ENCODE measurements around the gene GNB1L. TPM values are rescaled to one million over a fixed set of nuclear protein-coding genes. Genes with fewer than 3 reads are reported as not detected.

The GNB1L gene
- total and polyA plus RNA-seq, 2 of the 13 experiments (the other 11 are each of a cell fraction or from before 2014, with no cell fraction given): 2.5 to 7.4 TPM

GRCh38 chr22:19892257-19892879 lies 37.7 kb upstream of the GNB1L start (continued):
- TF ChIP-seq PPARG (CRISPR knock-in tag; conservative IDR thresholded peaks at IDR 0.05) (peak; percentile 75), TRIM22 (IDR thresholded peaks at IDR 0.05) (no peak), TSC22D2 (CRISPR knock-in tag; IDR thresholded peaks at IDR 0.05; ENCODE audit: borderline replicate concordance) (peak; percentile 96), ZNF782 (CRISPR knock-in tag; IDR thresholded peaks at IDR 0.05; ENCODE audit: borderline replicate concordance) (no peak; the same call in 1 of the 2 replicates), SMARCE1 (IDR thresholded peaks at IDR 0.05; ENCODE audit: borderline replicate concordance) (no peak), PRMT3 (CRISPR knock-in tag; IDR thresholded peaks at IDR 0.05; ENCODE audit: borderline replicate concordance, low read depth) (peak; percentile 95), SALL1 (CRISPR knock-in tag; IDR thresholded peaks at IDR 0.05) (peak; percentile 98), ZNF142 (CRISPR knock-in tag; IDR thresholded peaks at IDR 0.05) (peak; percentile 89; the same call in 1 of the 2 replicates), ZNF800 (CRISPR knock-in tag; IDR thresholded peaks at IDR 0.05) (peak; percentile 97), ZNF670 (CRISPR knock-in tag; IDR thresholded peaks at IDR 0.05; ENCODE audit: borderline replicate concordance) (peak; percentile 82; the same call in 1 of the 2 replicates), MXD3 (CRISPR knock-in tag; IDR thresholded peaks at IDR 0.05) (peak; percentile 99), MED1 (CRISPR knock-in tag; IDR thresholded peaks at IDR 0.05) (peak; percentile 88), NR3C1 (CRISPR knock-in tag; IDR thresholded peaks at IDR 0.05) (no peak), MAF1 (CRISPR knock-in tag; IDR thresholded peaks at IDR 0.05; ENCODE audit: borderline replicate concordance) (no peak), ZNF598 (CRISPR knock-in tag; IDR thresholded peaks at IDR 0.05; ENCODE audit: borderline replicate concordance) (peak; percentile 88; the same call in 1 of the 2 replicates), CENPX (CRISPR knock-in tag; IDR thresholded peaks at IDR 0.05) (no peak), NAIF1 (CRISPR knock-in tag; IDR thresholded peaks at IDR 0.05; ENCODE audit: borderline replicate concordance) (peak; percentile 87; the same call in 1 of the 2 replicates), ZNF678 (CRISPR knock-in tag; IDR thresholded peaks at IDR 0.05) (peak; percentile 97; the same call in 1 of the 2 replicates), ZNF138 (CRISPR knock-in tag; IDR thresholded peaks at IDR 0.05; ENCODE audit: low read depth) (peak; percentile 90; the same call in 1 of the 2 replicates), SOX13 (IDR thresholded peaks at IDR 0.05) (no peak), SOX13 (CRISPR knock-in tag; conservative IDR thresholded peaks at IDR 0.05 in 1 of 2, IDR thresholded peaks at IDR 0.05 in 1 of 2) (peak in 1 of 2 experiments; percentile 85; a peak in 2 of 4 replicates)

All from HepG2 (cell line).